Nephron progenitor cell (in vitro differentiated cells): ENCODE results near the gene RMND1.
"Not testable (repeated sequence)": the region's sequence is repeated elsewhere in the genome, so short reads cannot be mapped to it uniquely, and the experiment has no call there.

Experiments used
- DNase-seq: peaks from one replicate; pipeline ENCODE4 v3.0.0; 2021
- H3K27ac Mint-ChIP-seq: 2 replicates; pipeline ENCODE4 v1.8.0; 2021; ENCODE audit warnings: mild to moderate bottlenecking, moderate library complexity, mixed read lengths
- H3K27me3 Mint-ChIP-seq: 2 replicates; pipeline ENCODE4 v1.8.0; 2021; ENCODE audit warnings: mild to moderate bottlenecking, low read depth, mixed read lengths; ENCODE audit not compliant: poor library complexity
- H3K36me3 Mint-ChIP-seq: 2 replicates; pipeline ENCODE4 v1.8.0; 2021; ENCODE audit warnings: low read depth, mixed read lengths
- H3K4me1 Mint-ChIP-seq: 2 replicates; pipeline ENCODE4 v1.8.0; 2021; ENCODE audit warnings: mixed read lengths
- H3K4me3 Mint-ChIP-seq: 2 replicates; pipeline ENCODE4 v1.8.0; 2021; ENCODE audit warnings: mild to moderate bottlenecking, moderate library complexity, mixed read lengths
- H3K9me3 Mint-ChIP-seq: 2 replicates; pipeline ENCODE4 v1.8.0; 2021; ENCODE audit warnings: mild to moderate bottlenecking, moderate library complexity, mixed read lengths
- CTCF ChIP-seq: fragments of 200-600 bp; sonication (generic); IDR thresholded peaks from 2 replicates; pipeline ENCODE4 v1.5.0; 2021; ENCODE audit warnings: antibody characterized with exemption

Gene RMND1

GRCh38 chr6:151475653-151476523, 24.0 kb upstream of the RMND1 start:
- peaks cover 5% of the 10 kb centered on the region for H3K4me1 Mint-ChIP-seq
- no peaks in the 10 kb centered on the region for H3K9me3 Mint-ChIP-seq
- no peak overlapping the region for H3K27ac Mint-ChIP-seq
- TF ChIP-seq CTCF, result peak; percentile 77
- no peaks in the 10 kb centered on the region for H3K36me3 Mint-ChIP-seq
- no peak overlapping the region for H3K4me3 Mint-ChIP-seq
- peaks cover 7% of the 10 kb centered on the region for H3K27me3 Mint-ChIP-seq
- DNase-seq, result peak; percentile 51

DNA sequence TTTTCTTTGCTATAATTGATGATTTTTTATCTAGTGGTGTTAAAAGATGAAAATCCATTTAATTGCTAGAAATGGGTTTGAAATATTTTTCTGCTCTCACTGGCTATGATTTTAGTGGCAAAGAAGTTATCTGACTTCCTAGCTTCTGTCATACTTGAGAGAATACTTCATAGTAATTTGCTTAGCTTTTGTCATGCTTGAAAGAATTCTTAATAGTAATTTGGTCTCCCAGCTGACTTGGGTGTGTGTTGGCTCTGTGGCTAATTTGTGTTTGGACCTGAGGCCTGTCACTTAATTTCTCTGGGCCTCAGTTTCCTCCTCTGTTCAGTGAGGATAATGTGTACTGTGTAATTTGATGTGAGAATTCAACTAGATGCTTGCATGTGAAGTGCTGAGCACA, 12.8 kb upstream of the RMND1 start:
- peaks cover 47% of the 10 kb centered on the region for H3K36me3 Mint-ChIP-seq

GRCh38 chr6:151461673-151462072, 9.7 kb upstream of the RMND1 start:
- no peak for DNase-seq
- Mint-ChIP-seq H3K27ac (peak overlapping the region; percentile 71), H3K36me3 (peaks cover 47% of the 10 kb centered on the region), H3K4me1 (peaks cover 8% of the 10 kb centered on the region), H3K9me3 (no peaks in the 10 kb centered on the region), H3K27me3 (no peaks in the 10 kb centered on the region), H3K4me3 (no peak overlapping the region)
- TF ChIP-seq CTCF, result no peak

More for the DNA sequence above, 12.8 kb upstream of the RMND1 start:
- TF ChIP-seq CTCF, result no peak
- Mint-ChIP-seq H3K27ac (no peak overlapping the region), H3K9me3 (no peaks in the 10 kb centered on the region), H3K4me3 (no peak overlapping the region), H3K27me3 (no peaks in the 10 kb centered on the region), H3K4me1 (no peaks in the 10 kb centered on the region)
- DNase-seq, result no peak

DNA sequence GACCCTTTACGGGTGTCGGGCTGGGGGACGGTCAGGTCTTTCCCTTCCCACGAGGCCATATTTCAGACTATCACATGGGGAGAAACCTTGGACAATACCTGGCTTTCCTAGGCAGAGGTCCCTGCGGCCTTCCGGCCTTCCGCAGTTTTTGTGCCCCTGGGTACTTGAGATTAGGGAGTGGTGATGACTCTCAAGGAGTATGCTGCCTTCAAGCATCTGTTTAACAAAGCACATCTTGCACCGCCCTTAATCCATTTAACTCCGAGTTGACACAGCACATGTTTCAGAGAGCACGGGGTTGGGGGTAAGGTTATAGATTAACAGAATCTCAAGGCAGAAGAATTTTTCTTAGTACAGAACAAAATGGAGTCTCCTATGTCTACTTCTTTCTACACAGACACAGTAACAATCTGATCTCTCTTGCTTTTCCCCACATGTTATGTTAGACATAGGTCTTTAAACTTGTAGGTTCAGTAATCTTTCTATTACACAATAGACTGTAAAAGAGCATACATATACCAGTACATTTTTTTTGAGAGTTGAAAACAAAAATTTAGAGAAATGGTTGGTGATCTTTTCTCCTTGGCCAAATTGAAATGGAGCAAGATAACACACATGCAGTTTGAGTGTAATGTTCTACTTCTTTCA, 3.9 kb upstream of the RMND1 start:
- H3K36me3 Mint-ChIP-seq, result peaks cover 34% of the 10 kb centered on the region
- H3K27me3 Mint-ChIP-seq, H3K27ac Mint-ChIP-seq, H3K4me3 Mint-ChIP-seq, DNase-seq: not testable (repeated sequence)
- peaks cover 11% of the 10 kb centered on the region for H3K9me3 Mint-ChIP-seq
- peaks cover 50% of the 10 kb centered on the region for H3K4me1 Mint-ChIP-seq

- Mint-ChIP-seq H3K27ac (peak overlapping the region; percentile 98), H3K27me3 (peaks cover 2% of the 10 kb centered on the region), H3K36me3 (peaks cover 32% of the 10 kb centered on the region), H3K9me3 (peaks cover 21% of the 10 kb centered on the region), H3K4me1 (peaks cover 55% of the 10 kb centered on the region), H3K4me3 (peak overlapping the region; percentile 96)
- no peak for DNase-seq
- no peak for TF ChIP-seq CTCF
Measured at GRCh38 chr6:151452750-151453427, 963 bp upstream of the RMND1 start.

GRCh38 chr6:151451417-151451949, 443 bp downstream of the RMND1 start:
- H3K27me3 Mint-ChIP-seq, result peaks cover 2% of the 10 kb centered on the region
- TF ChIP-seq CTCF, result no peak
- peak overlapping the region; percentile 96 for H3K4me3 Mint-ChIP-seq
- no peak for DNase-seq
- peak overlapping the region; percentile 98 for H3K27ac Mint-ChIP-seq
- peaks cover 21% of the 10 kb centered on the region for H3K9me3 Mint-ChIP-seq
- peaks cover 29% of the 10 kb centered on the region for H3K36me3 Mint-ChIP-seq
- H3K4me1 Mint-ChIP-seq, result peaks cover 45% of the 10 kb centered on the region

- Mint-ChIP-seq H3K9me3 (peaks cover 21% of the 10 kb centered on the region), H3K27ac (peak overlapping the region; percentile 98), H3K36me3 (peaks cover 29% of the 10 kb centered on the region), H3K4me3 (peak overlapping the region; percentile 96), H3K4me1 (peaks cover 39% of the 10 kb centered on the region)
- H3K27me3 Mint-ChIP-seq, DNase-seq: not testable (repeated sequence)
Measured at GRCh38 chr6:151450928-151451327, 998 bp downstream of the RMND1 start.
